8988T (cell line): Measurements from ENCODE around the gene GALNT14.

Source experiments
- DNase-seq: peaks from one replicate; pipeline ENCODE4 v3.0.0; 2011

The GALNT14 gene

GRCh38 chr2:31132786-31133185 is 5.5 kb downstream of the GALNT14 start:
- DNase-seq = no peak

- DNase-seq = no peak
These were observed 6.4 kb downstream of the GALNT14 start for GRCh38 chr2:31131871-31132270.

- DNase-seq = no peak
These were observed 8.7 kb downstream of the GALNT14 start for GRCh38 chr2:31129375-31130171.

GRCh38 chr2:31127931-31128330 is 10.3 kb downstream of the GALNT14 start:
- no peak for DNase-seq

- DNase-seq = no peak
These were observed 12.1 kb downstream of the GALNT14 start for GRCh38 chr2:31125918-31126695.

- no peak for DNase-seq
These were observed 13.3 kb downstream of the GALNT14 start for GRCh38 chr2:31124904-31125303.

GRCh38 chr2:31122133-31122532 is 16.1 kb downstream of the GALNT14 start:
- DNase-seq = no peak

GRCh38 chr2:31113765-31114164 is 24.5 kb downstream of the GALNT14 start:
- DNase-seq = no peak

- no peak for DNase-seq
These were observed 25.7 kb downstream of the GALNT14 start for GRCh38 chr2:31112544-31112943.

GRCh38 chr2:31110998-31111397 is 27.2 kb downstream of the GALNT14 start:
- no peak for DNase-seq

- DNase-seq = no peak
These were observed 27.8 kb downstream of the GALNT14 start for GRCh38 chr2:31110431-31110830.

- DNase-seq = no peak
These were observed 28.5 kb downstream of the GALNT14 start for GRCh38 chr2:31109633-31110192.

GRCh38 chr2:31108561-31109286 is 29.5 kb downstream of the GALNT14 start:
- no peak for DNase-seq

GRCh38 chr2:31107591-31108300 is 30.5 kb downstream of the GALNT14 start:
- no peak for DNase-seq

GRCh38 chr2:31101701-31102100 is 36.5 kb downstream of the GALNT14 start:
- no peak for DNase-seq

GRCh38 chr2:31097962-31098613 is 40.2 kb downstream of the GALNT14 start:
- DNase-seq = no peak

- DNase-seq = no peak
These were observed 48.1 kb downstream of the GALNT14 start for GRCh38 chr2:31090188-31090587.

- no peak for DNase-seq
These were observed 48.6 kb downstream of the GALNT14 start for GRCh38 chr2:31089645-31090044.

- no peak for DNase-seq
These were observed 49.6 kb downstream of the GALNT14 start for GRCh38 chr2:31088504-31089195.

- DNase-seq = no peak
These were observed 50.7 kb downstream of the GALNT14 start for GRCh38 chr2:31087491-31087890.

- DNase-seq = no peak
These were observed 51.6 kb downstream of the GALNT14 start for GRCh38 chr2:31086590-31086989.
